PC-3 (cell line): ENCODE data around the gene MYL7. TPM values are rescaled to one million over a fixed set of nuclear protein-coding genes. Genes with fewer than 3 reads are reported as not detected.

Experiments used
- ATAC-seq: fragments of 200-7000 bp; cut with Tn5 transposase; 2 replicates; pipeline ENCODE4 v1.9.1; 2020; ENCODE audit warnings: mild to moderate bottlenecking, moderate library complexity
- BruUV-seq: library from RNA; stranded (reverse); fragments of 400-500 nt; replicated peaks from 2 replicates; lab custom pipeline; 2021; lab: Mats Ljungman, UMichigan
- CTCF ChIA-PET: fragments of 300-600 bp; sonication (Branson Sonifier 250); formaldehyde crosslinking; loops from one replicate; lab custom pipeline; 2022; ENCODE audit warnings: antibody characterized with exemption; lab: Charles Lee
- POLR2A ChIA-PET: fragments of 300-600 bp; sonication (Branson Sonifier 250); formaldehyde crosslinking; loops from one replicate; lab custom pipeline; 2022; ENCODE audit warnings: antibody characterized with exemption; ENCODE audit not compliant: unreplicated experiment; lab: Charles Lee
- DNase-seq: peaks from one replicate; pipeline ENCODE4 v3.0.0-alpha.2; 2015
- H2AFZ ChIP-seq: fragments of 300-600 bp; sonication (generic); 2 replicates; pipeline ENCODE4 v1.6.0; 2016; ENCODE audit warnings: antibody characterized with exemption, low read length
- H3F3A ChIP-seq: fragments of 300-600 bp; sonication (generic); one replicate; pipeline ENCODE4 v1.6.0; 2017; ENCODE audit warnings: antibody characterized with exemption, low read length, control low read depth, mild to moderate bottlenecking; ENCODE audit not compliant: unreplicated experiment
- H3K27ac ChIP-seq: fragments of 300-600 bp; sonication (generic); 2 replicates; pipeline ENCODE4 v1.5.1; 2016; ENCODE audit warnings: mild to moderate bottlenecking, low read length
- H3K27me3 ChIP-seq: fragments of 300-600 bp; sonication (generic); 2 replicates; pipeline ENCODE4 v1.6.1; 2016; ENCODE audit warnings: low read length, mixed read lengths
- H3K36me3 ChIP-seq: fragments of 300-600 bp; sonication (generic); 2 replicates; pipeline ENCODE4 v1.6.1; 2016; ENCODE audit warnings: low read depth, mixed run types, low read length, mixed read lengths
- H3K4me1 ChIP-seq: fragments of 300-600 bp; sonication (generic); 2 replicates; pipeline ENCODE4 v1.5.1; 2016; ENCODE audit warnings: low read length; ENCODE audit not compliant: insufficient read depth
- H3K4me2 ChIP-seq: fragments of 300-600 bp; sonication (generic); 2 replicates; pipeline ENCODE4 v1.6.0; 2016; ENCODE audit warnings: low read length
- H3K4me3 ChIP-seq: fragments of 300-600 bp; sonication (generic); 2 replicates; pipeline ENCODE4 v1.5.1; 2016; ENCODE audit warnings: mild to moderate bottlenecking, low read length, mixed read lengths
- H3K79me2 ChIP-seq: fragments of 300-600 bp; sonication (generic); 2 replicates; pipeline ENCODE4 v1.6.1; 2017; ENCODE audit warnings: low read length, mixed read lengths
- H3K9ac ChIP-seq: fragments of 300-600 bp; sonication (generic); 2 replicates; pipeline ENCODE4 v1.6.0; 2016; ENCODE audit warnings: mild to moderate bottlenecking, low read length
- H3K9me2 ChIP-seq: fragments of 300-600 bp; sonication (generic); replicated peaks from 2 replicates; pipeline ENCODE4 v1.6.1; 2016; ENCODE audit warnings: mixed run types, low read length, mixed read lengths
- H3K9me3 ChIP-seq: fragments of 300-600 bp; sonication (generic); 2 replicates; pipeline ENCODE4 v1.6.1; 2016; ENCODE audit warnings: low read length, mixed read lengths
- H4K20me1 ChIP-seq: fragments of 300-600 bp; sonication (generic); 2 replicates; pipeline ENCODE4 v1.6.1; 2016; ENCODE audit warnings: low read length, mixed read lengths
- EZH2 ChIP-seq: fragments of 300-600 bp; sonication (generic); IDR thresholded peaks from one replicate; pipeline ENCODE4 v1.6.1; 2017; ENCODE audit warnings: antibody characterized with exemption, mild to moderate bottlenecking, low read length; ENCODE audit not compliant: unreplicated experiment
- EZH2phosphoT487 ChIP-seq: fragments of 300-600 bp; sonication (generic); IDR thresholded peaks from 2 replicates; pipeline ENCODE4 v1.6.1; 2018; ENCODE audit warnings: mild to moderate bottlenecking, antibody characterized with exemption, low read length, borderline replicate concordance
- intact Hi-C: fragments of 100-400 bp; cut with micrococcal nuclease; formaldehyde crosslinking; loops from 2 replicates; pipeline ENCODE4 v1.9.0; 2023
- total RNA-seq: library from RNA; depleted of rRNA; stranded (reverse); fragments of >200 nt; gene quantifications from 2 replicates; pipeline ENCODE4 v1.2.3, GENCODE V29; 2014
- TF ChIP-seq, protein P1 (sequence below): fragments of 300-600 bp; sonication (generic); conservative IDR thresholded peaks from 2 replicates; pipeline ENCODE4 v1.5.1; 2017; ENCODE audit warnings: antibody characterized with exemption, low read depth, mild to moderate bottlenecking, low read length

Gene MYL7
- total RNA-seq, 1 experiment from 2014 or later: not detected

DNA sequence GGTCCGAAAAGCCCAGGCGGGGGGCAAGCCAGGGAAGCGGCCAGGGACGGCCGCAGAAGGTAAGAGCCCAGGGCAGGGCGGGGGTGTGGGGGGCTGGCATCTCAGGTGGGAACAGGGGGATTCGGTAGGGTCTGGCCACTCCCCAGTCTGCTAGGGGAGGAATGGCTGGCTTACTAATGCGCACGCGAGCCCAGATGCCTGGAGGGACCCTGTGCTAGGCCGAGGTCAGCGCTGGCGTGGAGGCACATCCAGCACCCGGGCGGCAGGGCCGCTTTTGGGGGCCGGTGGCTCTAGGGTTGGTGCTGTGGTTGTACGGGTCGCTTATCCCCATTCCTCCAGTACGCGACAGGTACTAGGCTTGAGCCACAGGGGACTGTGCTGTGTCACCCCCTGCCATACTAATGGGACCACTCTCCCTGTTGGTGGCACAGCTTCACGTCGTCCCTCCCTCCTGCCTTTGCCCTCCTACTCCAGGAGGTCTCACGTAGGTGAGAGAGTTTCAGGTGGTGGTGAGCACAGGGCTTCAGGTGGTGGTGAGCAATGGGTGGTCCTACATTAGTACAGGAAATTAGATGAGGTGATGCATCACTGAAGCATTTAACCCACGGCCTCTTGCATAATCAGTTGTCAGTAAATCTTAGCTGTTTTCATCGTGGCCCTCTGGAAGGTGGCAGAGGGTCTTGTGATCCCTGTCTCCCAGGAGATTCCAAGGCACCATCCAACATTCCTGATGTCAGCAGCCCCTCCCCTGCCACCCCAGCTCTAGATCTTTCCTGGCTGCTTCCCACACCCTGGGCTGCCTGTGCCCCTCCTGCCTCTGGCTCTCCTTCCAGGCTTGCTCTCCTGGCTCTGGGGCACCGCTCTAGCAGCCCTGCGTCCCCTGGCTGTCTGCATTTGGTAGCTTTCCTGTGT is 36.0 kb downstream of the MYL7 start:
- ATAC-seq (no peak), DNase-seq (no peak)
- Histone ChIP-seq H3K36me3 (no peaks in the 10 kb centered on the region), H3K9me2 (no peaks in the 10 kb centered on the region), H3K4me3 (no peak overlapping the region), H3K9ac (no peak overlapping the region), H3K79me2 (no peaks in the 10 kb centered on the region), H3K27me3 (no peaks in the 10 kb centered on the region), H3K4me1 (no peaks in the 10 kb centered on the region), H2AFZ (no peak overlapping the region), H4K20me1 (no peaks in the 10 kb centered on the region), H3K27ac (no peak overlapping the region), H3F3A (no peaks in the 10 kb centered on the region), H3K9me3 (no peaks in the 10 kb centered on the region), H3K4me2 (no peak overlapping the region)
- no TSS peak for BruUV-seq
- ChIA-PET CTCF (no interaction called here), POLR2A (interaction anchor here (0.5 kb wide), 1 partner anchor 15 kb away, joined by 40 read pairs; no protein-coding TSS in a partner anchor)
- TF ChIP-seq EZH2phosphoT487: no peak
- TF ChIP-seq, protein P1, sequence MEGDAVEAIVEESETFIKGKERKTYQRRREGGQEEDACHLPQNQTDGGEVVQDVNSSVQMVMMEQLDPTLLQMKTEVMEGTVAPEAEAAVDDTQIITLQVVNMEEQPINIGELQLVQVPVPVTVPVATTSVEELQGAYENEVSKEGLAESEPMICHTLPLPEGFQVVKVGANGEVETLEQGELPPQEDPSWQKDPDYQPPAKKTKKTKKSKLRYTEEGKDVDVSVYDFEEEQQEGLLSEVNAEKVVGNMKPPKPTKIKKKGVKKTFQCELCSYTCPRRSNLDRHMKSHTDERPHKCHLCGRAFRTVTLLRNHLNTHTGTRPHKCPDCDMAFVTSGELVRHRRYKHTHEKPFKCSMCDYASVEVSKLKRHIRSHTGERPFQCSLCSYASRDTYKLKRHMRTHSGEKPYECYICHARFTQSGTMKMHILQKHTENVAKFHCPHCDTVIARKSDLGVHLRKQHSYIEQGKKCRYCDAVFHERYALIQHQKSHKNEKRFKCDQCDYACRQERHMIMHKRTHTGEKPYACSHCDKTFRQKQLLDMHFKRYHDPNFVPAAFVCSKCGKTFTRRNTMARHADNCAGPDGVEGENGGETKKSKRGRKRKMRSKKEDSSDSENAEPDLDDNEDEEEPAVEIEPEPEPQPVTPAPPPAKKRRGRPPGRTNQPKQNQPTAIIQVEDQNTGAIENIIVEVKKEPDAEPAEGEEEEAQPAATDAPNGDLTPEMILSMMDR: no peak
- no peak for TF ChIP-seq EZH2
- intact Hi-C loops: no loop called here

DNA sequence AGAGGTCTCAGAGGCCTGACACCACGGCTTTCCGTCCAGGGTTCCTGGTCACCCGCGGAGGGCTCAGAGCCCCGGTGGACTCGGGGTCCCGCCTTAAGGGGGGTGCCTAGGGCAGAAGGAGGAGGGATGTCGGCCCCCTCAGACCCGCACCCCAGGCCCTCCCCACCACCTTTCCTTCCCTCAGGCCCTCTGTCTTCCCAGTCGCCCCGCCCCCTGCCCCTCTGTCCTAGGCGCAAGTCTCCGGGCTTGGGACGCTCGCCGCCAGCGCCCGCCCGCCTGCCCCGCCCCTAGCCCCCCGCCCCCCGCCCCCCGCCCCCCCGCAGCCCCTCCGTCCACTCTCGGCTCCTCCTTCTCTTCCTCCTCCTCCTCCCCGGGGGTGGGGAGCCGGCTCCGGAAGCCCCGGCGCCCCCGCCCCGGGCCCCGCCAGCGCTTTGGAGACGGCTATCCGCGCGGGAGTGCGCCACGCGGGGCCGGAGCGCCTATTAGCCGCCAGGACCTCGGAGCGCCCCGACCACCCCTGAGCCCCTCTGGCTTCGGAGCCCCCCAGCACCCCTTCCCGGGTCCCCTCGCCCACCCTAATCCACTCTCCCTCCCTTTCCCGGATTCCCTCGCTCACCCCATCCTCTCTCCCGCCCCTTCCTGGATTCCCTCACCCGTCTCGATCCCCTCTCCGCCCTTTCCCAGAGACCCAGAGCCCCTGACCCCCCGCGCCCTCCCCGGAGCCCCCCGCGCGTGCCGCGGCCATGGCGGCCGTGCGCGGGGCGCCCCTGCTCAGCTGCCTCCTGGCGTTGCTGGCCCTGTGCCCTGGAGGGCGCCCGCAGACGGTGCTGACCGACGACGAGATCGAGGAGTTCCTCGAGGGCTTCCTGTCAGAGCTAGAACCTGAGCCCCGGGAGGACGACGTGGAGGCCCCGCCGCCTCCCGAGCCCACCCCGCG is 36.9 kb downstream of the MYL7 start, which contains the start of gene AEBP1:
TSS of gene AEBP1 (plus strand) at position 423 of the 937 bp plus-strand sequence. CDS start at position 744, 321 bp downstream.
- H3K4me3 ChIP-seq: no peak within 1 kb of the TSS
- BruUV-seq: no TSS peak
- no peak within 1 kb of the TSS for H3K4me2 ChIP-seq

More for the DNA sequence above, 36.9 kb downstream of the MYL7 start, which contains the start of gene AEBP1:
- Histone ChIP-seq H3K79me2 (no peaks in the 10 kb centered on the region), H3F3A (no peaks in the 10 kb centered on the region), H3K4me1 (no peaks in the 10 kb centered on the region), H3K9ac (no peak within 1 kb of the TSS), H3K9me3 (no peaks in the 10 kb centered on the region), H3K36me3 (no peaks in the 10 kb centered on the region), H2AFZ (no peak within 1 kb of the TSS), H3K27ac (no peak within 1 kb of the TSS), H3K27me3 (no peaks in the 10 kb centered on the region), H4K20me1 (no peaks in the 10 kb centered on the region), H3K9me2 (no peaks in the 10 kb centered on the region)
- ATAC-seq (no peak), DNase-seq (no peak)
- intact Hi-C loops: no loop called here
- POLR2A ChIA-PET: no interaction called here
- TF ChIP-seq EZH2: no peak
- no peak for TF ChIP-seq EZH2phosphoT487
- TF ChIP-seq, protein P1: no peak
- CTCF ChIA-PET: no interaction called here
